Stimulated activated CD4-positive, alpha-beta T cell treated with anti-CD3 and anti-CD28 coated beads, TNF-alpha, amount 100 ng/mL, for 48 hours (primary cell): ENCODE measurements around the gene OBSL1.
A peak's percentile ranks its signal among the peaks of the same experiment; 100 is the strongest.

Source experiments
- DNase-seq, 3 donors: peaks; one replicate each; pipeline ENCODE4 v3.0.0-alpha.2; 2020; ENCODE audit warnings: low read depth in 3 of 3

OBSL1 gene

DNA sequence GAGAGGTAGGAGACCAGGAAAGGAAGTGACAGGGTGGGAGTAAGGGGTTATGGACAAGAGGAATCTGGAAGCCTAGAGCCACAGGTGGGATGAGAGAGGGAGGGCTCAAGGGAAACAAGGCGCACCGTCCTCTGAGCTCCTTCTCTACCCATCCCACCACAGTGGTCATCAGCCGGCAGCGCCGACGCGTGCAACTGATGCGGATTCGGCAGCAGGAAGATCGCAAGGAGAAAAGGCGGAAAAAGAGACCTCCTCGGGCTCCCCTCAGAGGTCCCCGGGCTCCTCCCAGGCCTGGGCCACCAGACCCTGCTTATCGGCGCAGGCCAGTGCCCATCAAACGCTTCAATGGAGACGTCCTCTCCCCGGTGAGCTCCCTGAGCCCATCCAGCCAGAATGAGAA, 22.3 kb downstream of the OBSL1 start:
- no peak for DNase-seq

DNA sequence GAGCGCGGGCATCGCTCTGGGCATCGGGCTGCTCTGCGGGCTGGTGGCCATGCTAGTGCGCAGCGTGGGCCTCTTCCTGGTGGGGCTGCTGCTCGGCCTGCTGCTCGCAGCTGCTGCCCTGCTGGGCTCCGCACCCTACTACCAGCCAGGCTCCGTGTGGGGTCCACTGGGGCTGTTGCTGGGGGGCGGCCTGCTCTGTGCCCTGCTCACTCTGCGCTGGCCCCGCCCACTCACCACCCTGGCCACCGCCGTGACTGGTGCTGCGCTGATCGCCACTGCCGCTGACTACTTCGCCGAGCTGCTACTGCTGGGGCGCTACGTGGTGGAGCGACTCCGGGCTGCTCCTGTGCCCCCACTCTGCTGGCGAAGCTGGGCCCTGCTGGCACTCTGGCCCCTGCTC, 23.7 kb downstream of the OBSL1 start:
- no peak for DNase-seq

DNA sequence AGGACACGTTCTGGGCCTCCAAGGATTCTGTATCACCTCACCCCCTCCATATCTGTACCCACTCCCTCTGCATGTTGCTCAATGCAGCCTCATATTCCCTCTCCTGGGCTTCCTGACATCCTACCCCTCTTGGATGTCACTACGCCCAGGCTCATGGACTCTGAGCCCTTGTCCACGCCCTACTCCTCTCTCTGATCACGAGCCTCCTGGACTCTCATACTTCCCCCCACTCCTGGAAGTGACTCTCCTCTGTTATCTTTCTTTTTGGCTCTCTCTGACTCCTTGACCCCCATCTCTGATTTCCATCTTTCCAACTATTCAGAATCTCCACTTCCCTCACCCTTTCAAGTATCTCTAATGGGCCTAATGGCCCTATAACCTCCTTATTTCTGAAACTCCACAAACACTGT, 25.4 kb downstream of the OBSL1 start:
- no peak for DNase-seq

DNA sequence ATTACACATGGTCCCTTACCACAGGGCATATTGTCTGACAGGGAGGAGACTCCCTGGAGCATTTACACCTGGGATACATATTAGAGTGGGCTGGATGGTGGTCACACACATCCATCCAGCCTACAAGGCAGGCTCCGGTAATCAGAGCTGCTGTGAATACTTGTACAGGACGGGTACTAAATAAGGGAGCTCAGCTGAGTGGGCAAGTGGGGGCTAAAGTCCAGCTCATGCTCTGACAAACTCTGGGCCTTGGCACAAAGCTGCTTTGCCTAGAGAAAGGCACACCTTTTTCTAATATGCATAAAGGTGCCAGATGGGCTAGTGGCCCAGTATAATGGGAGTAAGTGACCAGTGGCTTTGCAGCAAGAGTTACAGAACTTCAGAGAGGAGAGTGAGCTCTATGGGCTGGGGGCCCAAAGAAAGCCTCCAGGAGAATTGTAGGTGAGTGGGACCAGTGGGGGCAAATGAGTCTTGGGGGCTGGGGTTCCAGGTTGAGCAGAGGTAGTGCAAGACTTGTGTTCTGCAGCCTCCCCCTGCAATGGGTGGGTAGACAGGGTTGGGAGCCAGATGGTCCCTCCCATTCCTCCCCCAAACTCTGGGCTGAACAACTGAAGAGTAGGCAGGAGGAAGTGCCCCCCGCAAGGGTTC, 25.9 kb downstream of the OBSL1 start:
- DNase-seq = no peak

DNA sequence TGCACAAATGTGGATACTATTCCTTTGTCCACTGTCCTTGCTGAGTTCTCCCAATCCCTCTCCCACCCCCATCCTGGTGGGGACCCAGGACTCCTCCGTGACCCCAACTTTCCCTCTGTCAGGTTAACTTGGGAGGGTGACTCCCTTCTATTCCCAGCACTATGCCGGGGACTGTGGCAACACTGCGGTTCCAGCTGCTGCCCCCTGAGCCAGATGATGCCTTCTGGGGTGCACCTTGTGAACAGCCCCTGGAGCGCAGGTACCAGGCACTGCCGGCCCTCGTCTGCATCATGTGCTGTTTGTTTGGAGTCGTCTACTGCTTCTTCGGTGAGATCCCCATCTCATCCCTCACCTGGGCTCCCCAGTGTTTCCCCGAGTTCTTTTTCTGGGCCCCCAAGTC, 26.8 kb downstream of the OBSL1 start:
- no peak for DNase-seq

DNA sequence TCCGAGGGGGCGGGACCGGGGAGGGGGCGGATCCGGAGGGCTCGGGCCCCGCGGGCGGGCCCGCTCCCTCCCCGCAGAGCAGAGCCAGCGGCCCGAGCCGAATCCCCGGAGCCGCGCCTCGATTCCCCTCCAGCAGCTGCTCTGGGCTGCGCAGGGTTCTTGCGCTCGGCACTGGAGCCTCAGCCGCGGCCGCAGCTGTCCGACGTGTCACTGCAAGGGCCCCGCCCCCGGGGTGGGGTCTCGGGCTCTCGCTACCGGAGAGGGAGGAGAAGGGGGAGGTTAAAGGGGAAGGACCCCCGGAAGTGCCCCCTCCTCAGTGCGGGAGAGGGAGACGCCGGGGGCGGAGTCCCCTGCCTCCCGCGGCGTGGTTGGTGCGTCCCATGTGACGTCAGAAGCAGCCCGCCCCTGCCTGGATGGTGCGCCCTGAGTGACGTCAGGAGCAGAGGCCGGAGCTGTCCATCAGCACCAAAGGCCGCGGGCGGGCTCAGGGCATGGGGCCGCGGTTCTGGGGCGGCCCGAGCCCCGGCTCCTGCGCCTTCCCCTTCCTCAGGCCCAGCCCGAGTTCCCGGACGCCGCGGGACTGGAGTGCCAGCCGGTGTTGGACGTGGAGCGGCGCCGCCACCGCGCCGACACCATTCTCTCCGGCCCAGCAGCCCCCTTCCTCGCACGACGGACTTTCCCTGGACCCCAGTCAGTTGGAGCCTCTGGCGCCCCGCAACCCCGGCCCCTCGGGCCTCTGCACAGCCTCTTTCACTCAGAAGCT, 27.6 kb downstream of the OBSL1 start, which contains the start of the genes CHPF and TMEM198:
Gene CHPF (minus strand): TSS at position 214 of the 763 bp plus-strand sequence. CDS start 271 bp downstream, outside the sequence.
Gene TMEM198 (plus strand): TSS at position 433 of the 763 bp plus-strand sequence. CDS start 700 bp downstream, outside the sequence.
- peak; percentile 91 to 95 (median 92) for DNase-seq

DNA sequence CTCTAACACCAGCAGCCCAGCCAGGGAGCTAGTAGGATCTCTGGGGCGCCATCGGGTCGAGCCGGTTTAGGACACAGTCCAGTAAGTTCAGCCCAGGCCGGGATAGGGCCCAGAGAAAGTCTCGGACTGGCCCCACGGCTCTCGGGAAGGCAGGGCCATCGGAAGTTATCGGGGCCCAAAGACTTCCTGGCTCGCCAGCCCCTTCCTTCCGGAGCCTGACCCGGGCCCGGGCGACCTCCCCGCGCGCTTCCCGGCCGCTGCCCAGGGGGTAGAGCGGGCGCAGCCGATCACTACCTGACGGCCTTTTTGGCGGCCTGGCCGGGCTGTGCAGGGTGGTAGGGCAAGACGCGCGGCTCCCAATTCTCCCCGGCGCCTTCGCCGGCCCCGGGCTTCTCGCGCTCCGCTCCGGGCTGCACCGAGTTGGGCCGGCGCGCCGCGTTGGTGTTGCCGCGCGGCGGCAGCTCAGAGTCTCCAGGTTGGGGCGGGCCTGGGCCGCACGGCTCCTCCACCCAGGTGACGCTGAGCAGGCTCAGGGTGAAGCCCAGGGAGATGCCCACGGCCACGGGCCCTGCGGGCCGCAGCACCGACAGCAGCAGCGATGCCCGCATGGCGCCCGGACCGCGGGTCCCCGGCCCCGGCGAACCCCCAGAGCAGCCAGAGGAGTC, 28.3 kb downstream of the OBSL1 start:
- DNase-seq = peak in 1 of 3 donors; percentile 23

DNA sequence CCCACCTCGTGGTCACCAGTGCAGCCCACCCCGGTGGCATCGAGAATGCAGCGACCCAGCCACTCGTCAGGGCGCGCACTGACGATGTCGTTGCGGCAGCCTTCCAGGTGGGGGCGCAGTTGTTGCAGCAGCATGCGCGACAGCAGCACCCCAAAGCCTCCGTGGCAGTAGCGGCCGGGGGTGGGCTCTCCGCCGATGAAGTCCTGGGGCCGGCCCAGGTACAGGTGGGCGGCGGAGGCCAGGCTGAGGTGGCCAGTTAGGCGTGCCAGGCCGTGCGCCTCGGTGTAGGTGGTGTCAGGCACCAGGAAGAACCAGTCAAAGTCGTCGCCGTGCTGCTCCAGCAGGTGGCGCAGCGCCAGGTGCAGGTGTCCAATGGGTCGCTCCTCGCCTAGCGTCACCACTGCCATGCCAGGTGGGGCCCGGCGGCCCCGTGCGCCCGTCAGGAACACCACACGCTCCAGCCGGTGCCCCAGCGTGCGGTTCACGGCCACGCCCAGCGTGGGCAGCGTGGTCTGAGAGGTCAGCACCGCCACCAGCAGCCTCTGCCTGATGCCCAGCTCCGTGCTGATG, 29.6 kb downstream of the OBSL1 start:
- peak; percentile 72 to 84 (median 77) for DNase-seq

DNA sequence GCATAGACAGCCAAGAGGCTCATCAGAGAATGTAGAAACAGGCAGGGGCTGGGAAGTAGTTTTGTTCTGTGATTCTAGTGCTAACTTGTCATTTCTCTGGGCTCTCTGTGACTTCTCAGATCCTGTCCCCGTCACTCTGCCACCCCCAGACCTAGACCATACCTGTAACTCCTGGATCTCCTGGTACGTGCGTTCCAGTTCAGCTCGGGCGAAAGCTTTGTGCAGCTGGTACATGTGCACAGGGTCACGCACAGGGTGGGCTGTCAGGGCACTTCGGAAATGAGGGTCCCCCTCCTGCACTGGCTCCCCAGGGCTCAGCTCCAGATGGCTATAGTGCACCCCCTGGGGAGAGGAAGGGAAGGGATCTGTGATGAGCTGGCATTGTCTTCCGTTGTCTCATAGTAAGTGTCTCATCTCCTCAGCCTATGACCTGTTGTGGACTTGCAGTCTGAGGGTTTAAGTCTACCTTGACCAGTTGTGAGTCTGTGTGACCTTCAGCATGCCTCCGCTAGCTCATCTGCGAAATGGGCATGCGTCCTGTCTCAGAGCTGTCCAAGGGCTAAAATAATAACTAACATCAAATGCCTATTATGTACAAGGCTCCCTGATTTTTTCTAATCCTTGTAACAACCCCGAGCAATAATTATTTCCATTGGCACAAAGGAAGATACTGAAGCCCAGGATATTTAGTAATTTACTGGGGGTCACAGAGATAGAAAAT, 30.4 kb downstream of the OBSL1 start:
- DNase-seq = no peak

DNA sequence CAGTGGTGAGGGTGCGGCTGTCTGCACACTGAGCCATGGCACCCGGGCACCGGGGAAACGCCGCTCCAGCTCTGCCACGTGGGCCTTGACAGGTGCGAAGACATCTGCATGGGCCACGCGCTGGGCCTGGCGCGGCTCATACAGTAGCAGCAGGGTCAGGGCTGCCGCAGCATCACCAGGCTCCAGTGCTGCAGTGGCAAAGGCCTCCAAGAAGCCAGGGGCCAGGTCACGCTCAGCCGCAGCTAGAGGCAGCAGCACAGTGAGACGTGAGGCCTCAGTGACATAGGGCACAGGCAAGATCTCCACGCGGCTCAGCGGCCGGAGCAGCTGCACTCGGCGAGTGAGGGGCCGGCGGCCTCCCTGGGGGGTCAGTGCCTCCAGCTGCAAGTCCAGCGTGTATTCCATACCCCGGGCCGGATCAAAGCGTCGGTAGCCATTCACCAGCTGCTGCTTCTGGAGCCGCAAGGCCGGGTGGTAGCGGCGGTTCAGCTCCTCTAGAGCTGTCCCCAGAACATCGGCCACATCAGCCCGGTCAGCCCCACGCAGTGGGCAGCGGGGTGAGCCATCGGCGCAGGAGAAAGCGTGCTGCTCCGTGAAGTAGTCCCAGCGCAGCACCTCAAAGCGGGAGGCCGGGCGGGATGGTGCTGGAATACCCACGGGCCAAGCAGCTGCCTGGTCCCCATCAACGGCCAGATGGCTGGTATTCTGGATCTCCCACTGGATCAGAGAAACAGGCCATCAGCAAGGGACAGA, 31.2 kb downstream of the OBSL1 start:
- no peak for DNase-seq

DNA sequence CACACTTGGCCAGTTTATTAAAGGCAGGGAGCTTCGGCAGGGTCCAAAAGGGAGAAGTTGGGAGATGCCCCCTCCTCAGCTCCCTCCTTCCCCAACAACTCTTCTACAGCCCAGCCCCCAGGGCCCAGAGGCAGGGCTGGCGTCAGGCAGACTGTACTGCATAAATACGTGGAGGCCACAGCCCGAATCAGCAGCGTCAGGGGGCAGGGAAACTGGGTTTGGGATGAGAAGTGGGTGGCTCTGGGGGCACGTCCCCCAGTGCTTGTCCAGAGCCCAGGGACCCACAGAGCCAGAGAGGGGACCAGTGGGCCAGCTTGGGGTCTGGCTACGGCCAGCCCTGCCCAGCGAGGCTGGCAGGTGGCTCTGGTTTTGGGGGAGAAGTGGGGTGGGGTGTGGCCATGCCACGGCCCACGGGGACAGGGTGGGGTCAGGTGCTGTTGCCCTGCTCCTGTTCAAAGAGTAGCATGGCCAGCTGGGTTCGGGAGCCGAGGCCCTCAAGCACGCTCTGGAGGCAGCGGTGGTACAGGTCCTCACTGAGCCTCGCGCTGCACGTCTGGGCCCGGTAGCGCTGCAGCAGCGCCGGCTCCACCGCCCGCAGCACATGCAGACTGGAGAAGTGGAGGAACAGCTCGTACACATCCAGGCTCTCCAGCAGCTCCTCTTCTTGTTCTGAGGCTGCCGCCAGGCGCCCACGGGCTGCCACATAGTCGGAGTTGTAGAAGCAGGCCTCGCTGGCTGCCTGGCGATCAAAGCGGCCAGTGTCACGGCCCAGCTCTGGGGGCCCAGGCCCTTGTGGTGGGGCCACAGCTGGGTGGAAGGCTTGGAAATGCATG, 32.2 kb downstream of the OBSL1 start:
- DNase-seq = no peak

DNA sequence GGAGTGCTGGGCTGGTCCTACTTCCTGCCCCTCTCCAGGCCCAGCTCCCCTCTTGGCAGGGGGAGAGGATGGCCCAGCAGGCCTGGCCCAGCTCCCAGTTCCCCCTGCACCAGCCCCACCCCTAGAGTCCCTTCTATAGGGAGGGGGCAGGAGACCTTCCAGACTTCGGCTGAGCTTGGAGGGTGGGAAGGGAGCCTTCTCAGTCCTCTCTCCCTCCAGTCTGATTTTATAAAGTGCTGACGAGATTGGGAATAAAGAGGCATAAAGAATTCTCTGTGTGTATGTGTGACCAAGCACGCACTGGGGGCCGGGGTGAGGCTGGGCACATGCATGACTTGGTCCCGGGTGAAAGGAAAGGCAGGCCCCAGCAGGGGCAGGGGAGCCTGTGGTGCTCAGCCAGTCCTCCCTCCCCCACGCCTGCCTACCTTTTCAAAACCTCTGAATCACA, 32.8 kb downstream of the OBSL1 start:
- DNase-seq = no peak

DNA sequence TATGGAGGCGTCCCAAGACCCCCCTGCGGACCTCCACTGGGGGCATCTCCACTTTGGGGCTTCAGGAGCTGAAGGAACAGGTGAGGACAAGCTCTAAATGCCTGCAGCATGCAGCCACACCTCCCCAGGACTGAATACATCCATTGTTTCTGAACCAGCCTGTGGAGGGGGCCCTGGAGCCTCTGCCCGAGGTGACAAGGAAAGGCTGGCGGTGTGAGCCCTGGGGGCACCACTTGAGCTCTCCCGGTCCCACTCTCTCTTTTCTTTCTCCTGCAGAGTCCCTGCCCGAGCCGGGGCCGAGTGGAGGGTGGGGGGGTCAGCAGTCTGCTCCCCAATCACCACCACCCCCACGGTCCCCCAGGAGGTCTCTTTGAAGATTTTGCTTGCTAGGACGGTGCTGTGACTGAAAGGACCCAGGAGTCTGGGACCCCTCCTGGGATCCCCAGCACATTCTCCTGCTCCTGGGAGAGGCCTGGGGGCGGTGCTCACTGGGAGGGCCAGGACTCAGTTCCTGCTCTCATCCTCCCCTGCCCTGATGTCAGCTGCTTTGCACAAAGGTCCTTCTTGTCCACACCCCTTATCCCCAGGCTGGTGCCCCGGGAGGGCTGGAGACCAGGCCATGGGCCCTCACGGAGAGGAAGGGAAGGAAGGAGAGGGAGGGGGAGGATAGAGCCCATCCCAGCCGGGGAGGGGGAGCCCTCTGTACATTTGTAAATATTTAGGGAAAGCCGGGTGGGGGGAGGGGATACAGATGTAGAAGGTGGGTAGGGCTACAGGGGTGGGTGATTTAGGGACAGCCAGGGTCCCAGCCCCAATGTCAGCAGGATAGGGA, 33.5 kb downstream of the OBSL1 start:
- DNase-seq = no peak

DNA sequence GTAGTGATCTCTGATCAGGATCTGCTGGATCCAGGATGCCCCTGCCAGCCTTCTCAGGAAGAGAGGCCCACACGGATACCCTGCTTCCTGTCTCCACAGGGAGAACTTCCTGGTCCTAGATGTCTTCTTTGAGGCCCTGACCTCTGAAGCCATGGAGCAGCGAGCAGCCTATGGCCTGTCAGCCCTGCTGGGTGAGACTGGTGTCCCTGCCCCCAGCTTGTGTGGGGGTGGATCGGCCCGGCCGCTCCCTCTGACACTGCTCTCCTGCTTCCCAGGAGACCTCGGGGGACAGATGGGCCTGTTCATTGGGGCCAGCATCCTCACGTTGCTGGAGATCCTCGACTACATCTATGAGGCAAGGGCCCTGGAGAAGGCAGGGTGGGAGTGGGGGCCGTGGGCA, 34.4 kb downstream of the OBSL1 start:
- no peak for DNase-seq

DNA sequence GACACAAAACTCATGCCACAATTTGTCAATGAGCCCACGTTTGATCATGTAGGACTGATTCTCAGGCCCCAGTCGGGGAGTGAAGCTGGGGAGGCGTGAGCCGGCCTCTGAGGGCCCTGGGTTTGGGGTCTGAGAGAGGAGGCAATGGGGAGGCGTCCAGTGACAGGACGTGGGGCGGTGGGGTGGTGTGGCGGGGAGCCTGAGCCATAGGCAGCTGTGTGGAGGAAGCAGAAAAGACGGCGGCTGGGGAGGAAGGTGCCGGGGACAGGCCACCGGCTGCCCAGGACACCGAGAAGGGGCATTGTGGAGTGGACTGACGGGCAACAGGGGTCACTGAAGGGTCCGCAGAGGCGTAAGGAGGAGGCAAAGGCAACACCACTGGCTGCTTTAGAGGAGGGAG, 34.9 kb downstream of the OBSL1 start:
- DNase-seq = no peak

DNA sequence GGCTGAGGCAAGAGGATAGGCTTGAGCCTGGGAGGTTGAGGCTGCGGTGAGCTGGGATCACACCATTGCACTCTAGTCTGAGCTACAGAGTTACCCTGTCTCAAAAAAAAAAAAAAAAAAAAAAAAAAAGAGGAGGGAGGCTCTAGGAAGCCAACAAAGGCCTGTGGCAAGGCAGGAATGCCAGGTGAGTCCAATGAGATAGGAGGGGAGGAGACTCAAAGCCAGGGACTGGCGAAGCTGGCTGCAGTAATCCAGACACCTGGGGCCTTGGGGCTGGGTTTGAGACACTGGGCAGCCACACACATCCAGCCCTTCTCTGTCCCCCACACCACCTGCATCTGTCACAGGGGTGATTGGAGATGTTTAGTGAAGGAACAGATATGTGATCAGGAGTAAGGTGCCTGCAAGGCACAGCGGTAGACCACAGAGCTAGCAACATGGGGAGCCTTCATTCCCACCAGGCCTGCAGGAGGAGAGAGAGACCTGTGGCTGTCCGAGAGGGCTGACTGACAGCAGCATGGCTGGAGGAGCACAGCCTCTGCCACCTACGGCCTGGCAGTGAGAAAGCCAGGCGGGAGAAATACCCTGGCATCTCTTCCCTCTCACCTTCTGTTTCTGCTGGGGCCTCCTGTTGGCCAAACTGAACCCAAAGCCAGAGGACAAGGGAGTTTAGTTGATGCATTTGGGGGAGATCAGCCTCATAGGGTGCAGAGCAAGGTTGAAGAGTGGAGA, 37.2 kb downstream of the OBSL1 start:
- no peak for DNase-seq

DNA sequence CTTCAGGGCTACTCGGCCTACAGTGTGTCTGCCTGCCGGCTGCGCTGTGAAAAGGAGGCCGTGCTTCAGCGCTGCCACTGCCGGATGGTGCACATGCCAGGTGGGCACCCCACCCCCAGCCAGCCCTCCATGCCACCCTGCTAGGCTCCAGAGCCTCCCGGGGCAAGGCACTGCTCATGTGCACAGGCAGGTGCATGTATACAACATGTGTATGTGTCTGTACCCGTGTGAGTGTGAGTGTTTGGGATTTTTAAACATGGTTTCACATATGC, 39.0 kb downstream of the OBSL1 start:
- DNase-seq = no peak

DNA sequence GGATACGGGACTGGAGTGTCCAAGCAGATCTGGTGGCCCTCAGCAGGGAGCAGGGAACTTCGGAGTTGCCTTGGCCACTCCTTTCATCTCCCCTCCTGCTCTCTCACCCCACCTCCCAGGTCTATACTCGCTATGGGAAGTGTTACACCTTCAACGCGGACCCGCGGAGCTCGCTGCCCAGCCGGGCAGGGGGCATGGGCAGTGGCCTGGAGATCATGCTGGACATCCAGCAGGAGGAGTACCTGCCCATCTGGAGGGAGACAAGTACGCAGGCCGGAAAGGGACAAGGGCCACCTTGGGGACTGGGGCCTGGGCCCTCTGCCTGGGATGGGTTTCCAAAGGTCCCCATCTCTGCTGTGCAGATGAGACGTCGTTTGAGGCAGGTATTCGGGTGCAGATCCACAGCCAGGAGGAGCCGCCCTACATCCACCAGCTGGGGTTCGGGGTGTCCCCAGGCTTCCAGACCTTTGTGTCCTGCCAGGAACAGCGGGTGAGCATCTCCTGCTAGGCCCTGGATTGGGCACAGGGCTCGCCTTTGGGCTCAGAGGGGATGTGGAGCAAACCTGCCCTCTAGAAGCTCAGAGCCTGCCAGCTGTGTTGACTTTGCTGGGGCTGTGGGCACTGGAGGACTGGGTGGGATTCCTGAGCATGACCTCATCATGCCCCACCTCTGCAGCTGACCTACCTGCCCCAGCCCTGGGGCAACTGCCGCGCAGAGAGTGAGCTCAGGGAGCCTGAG, 39.5 kb downstream of the OBSL1 start:
- no peak for DNase-seq
